ENCODE data around the gene NEURL1B.

Gene NEURL1B

GRCh38 chr5:172718527-172719114 lies 77.6 kb downstream of the NEURL1B start:
- no peak for DNase-seq

- DNase-seq: no peak
Observed at GRCh38 chr5:172719211-172719610, 78.1 kb downstream of the NEURL1B start.

GRCh38 chr5:172720655-172721054 lies 79.6 kb downstream of the NEURL1B start:
- no peak for DNase-seq

- no peak for DNase-seq
Observed at GRCh38 chr5:172721455-172722326, 80.6 kb downstream of the NEURL1B start.

- DNase-seq: no peak
Observed at GRCh38 chr5:172722327-172722815, 81.3 kb downstream of the NEURL1B start.

- no peak for DNase-seq
Observed at GRCh38 chr5:172723508-172723907, 82.4 kb downstream of the NEURL1B start.

GRCh38 chr5:172724242-172725183 lies 83.5 kb downstream of the NEURL1B start:
- no peak for DNase-seq

- no peak for DNase-seq
Observed at GRCh38 chr5:172725273-172725672, 84.2 kb downstream of the NEURL1B start.

- DNase-seq: no peak
Observed at GRCh38 chr5:172725785-172726184, 84.7 kb downstream of the NEURL1B start.

GRCh38 chr5:172726966-172727365 lies 85.9 kb downstream of the NEURL1B start:
- DNase-seq: no peak

GRCh38 chr5:172727551-172727950 lies 86.5 kb downstream of the NEURL1B start:
- DNase-seq: no peak

- DNase-seq: no peak
Observed at GRCh38 chr5:172728481-172729241, 87.6 kb downstream of the NEURL1B start.

- DNase-seq: no peak
Observed at GRCh38 chr5:172729588-172729987, 88.5 kb downstream of the NEURL1B start.

- no peak for DNase-seq
Observed at GRCh38 chr5:172730222-172730621, 89.2 kb downstream of the NEURL1B start.

- no peak for DNase-seq
Observed at GRCh38 chr5:172730981-172731679, 90.1 kb downstream of the NEURL1B start.

GRCh38 chr5:172731680-172732074 lies 90.6 kb downstream of the NEURL1B start:
- DNase-seq: no peak

GRCh38 chr5:172732201-172732865 lies 91.3 kb downstream of the NEURL1B start:
- DNase-seq: no peak

GRCh38 chr5:172733131-172733973 lies 92.3 kb downstream of the NEURL1B start:
- peak; percentile 94 for DNase-seq

- no peak for DNase-seq
Observed at GRCh38 chr5:172733974-172734346, 92.9 kb downstream of the NEURL1B start.

All from femur (tissue), 1 donor.